Activated T-cell treated with anti-CD3 and anti-CD28 coated beads for 4 hours (primary cell): ENCODE data around the gene IMMP2L.

Source experiments
- DNase-seq: peaks from one replicate; pipeline ENCODE4 v3.0.0-alpha.2; 2020

Gene IMMP2L

DNA sequence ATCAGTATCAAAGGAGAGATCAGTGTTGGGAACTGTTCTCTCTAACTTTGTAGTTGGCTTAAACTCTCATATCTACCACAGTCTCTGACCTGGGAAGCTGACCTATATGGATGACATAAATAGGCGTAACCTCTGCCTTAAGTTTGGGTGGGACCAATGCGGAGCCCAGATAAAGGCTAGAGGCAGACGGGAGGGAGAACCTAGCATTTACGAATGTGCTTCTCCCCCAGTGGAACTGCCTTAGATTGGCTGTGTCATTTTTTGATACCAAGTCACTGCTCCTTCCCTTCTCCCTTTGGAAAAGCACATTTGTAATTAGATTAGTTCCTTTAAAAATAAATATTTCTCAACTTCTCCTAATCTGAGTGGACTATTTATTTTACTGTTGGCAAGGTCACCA lies 495.0 kb downstream of the IMMP2L start:
- no peak for DNase-seq

DNA sequence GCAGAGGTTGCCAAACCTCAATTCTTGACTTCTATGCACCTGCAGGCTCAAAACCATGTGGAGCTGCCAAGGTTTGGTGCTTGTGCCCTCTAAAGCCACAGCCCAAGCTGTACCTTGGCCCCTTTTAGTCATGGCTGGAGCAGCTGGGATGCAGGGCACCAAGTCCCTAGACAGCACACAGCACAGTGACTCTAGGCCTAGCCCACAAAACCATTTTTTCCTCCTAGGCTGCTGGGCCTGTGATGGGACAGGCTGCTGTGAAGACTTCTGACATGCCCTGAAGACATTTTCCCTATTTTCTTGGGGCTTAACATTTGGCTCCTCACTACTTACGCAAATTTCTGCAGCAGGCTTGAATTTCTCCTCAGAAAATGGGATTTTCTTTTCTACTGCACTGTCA lies 499.1 kb downstream of the IMMP2L start:
- DNase-seq: no peak

GRCh38 chr7:111059833-111060232 lies 502.5 kb downstream of the IMMP2L start:
- no peak for DNase-seq

DNA sequence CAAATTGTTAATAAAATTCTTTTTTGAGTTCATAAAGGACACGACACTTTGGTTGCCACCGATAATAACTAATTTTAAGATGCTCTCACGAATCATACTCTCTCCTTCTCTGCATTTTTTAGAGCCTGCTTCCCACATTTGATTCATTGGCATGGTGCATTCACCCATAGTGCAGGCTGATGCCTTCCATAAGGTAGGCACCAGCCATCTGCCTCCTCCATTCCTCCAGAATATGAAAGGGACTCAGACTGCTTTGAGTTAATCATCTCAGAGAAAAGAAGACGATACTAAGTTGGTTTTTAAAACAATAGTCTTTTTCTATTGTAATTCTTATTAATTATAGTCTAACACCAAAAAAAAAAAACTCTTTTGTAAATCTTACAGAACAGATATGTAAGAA lies 505.2 kb downstream of the IMMP2L start:
- no peak for DNase-seq

- no peak for DNase-seq
Measured at GRCh38 chr7:111056371-111056770, 505.9 kb downstream of the IMMP2L start.

- no peak for DNase-seq
Measured at GRCh38 chr7:111053035-111053434, 509.3 kb downstream of the IMMP2L start.

GRCh38 chr7:111051832-111052231 lies 510.5 kb downstream of the IMMP2L start:
- DNase-seq: no peak

DNA sequence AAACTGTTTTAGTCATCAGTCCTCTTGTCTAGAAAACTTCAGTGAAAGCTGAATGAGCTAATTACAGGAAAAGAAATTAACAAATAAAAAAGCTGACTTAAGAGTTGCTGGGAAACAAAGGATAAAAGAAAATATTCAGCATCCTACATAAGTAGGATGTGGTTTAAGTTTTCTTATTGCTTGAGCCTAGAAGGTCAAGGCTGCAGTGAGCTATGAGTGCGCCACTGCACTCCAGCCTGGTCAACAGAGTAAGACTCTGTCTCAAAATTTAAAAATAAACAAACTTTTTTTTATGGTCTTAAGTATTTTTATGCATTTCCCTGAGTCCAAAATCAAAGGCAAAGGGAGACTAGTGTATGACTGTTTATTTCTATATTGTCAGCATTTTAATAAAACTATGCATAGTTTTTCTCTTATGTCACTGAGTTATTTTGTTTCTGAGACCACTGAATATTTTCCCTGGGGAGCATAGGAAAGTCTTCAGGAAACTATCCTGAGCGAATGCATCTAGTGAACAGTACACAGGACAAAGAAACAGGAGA lies 511.3 kb downstream of the IMMP2L start:
- no peak for DNase-seq

- DNase-seq: no peak
Measured at GRCh38 chr7:111049971-111050680, 512.2 kb downstream of the IMMP2L start.

DNA sequence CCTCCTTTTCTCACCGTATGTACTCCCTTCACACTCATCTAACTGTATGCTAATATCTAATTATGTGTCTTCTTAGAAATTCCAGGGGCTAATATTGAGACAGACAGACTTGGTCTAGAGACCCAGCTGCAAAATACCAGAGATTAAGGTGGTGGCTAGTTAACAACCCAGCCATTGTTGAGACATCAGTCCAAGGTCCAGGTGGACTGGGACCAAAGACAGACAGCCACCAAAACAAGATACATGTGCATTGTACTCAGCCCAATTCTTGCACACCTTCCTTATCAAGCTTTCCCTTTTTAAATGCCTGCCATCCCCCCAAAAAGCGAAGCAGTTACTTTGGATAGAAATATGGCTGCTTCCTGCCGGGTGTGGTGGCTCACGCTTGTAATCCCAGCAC lies 514.7 kb downstream of the IMMP2L start:
- DNase-seq: no peak

GRCh38 chr7:111045449-111045848 lies 516.8 kb downstream of the IMMP2L start:
- DNase-seq: no peak

- no peak for DNase-seq
Measured at GRCh38 chr7:111043561-111043960, 518.7 kb downstream of the IMMP2L start.

GRCh38 chr7:111042842-111043241 lies 519.5 kb downstream of the IMMP2L start:
- DNase-seq: no peak

- no peak for DNase-seq
Measured at GRCh38 chr7:111041577-111041976, 520.7 kb downstream of the IMMP2L start.

GRCh38 chr7:111038185-111038584 lies 524.1 kb downstream of the IMMP2L start:
- no peak for DNase-seq

DNA sequence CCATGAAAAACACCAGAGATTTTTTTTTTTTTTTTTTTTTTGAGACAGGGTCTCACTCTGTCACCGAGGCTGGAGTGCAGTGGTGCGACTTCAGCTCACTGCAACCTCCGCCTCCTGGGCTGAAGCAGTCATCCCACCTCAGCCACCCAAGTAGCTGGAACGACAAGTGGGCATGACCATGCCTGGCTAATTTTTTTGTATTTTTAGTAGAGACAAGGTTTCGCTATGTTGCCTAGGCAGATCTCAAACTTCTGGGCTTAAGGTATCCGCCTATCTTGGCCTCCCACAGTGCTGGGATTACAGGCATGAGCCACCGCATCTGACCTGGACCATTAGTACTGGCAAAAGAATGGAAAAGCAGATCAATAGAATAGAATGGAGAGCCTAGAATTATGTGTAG lies 530.4 kb downstream of the IMMP2L start:
- DNase-seq: no peak

DNA sequence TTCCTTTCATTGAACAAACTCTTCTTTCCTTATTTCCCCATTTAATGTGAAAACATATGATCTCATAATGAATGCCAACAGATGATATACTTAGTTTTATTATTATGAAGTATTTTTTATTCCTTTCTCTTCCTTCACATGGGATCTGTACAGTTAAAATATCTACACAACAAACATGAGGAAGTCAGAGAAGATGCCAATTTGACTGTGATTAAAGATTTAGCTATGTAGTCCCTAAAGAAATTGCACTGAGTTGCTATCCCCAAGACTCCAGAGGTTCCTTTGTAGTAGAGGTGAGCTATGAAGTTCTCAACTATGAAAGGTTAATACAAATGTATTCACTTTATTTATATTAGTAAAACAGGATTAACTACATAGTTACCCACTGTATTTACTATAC lies 532.0 kb downstream of the IMMP2L start:
- DNase-seq: no peak

DNA sequence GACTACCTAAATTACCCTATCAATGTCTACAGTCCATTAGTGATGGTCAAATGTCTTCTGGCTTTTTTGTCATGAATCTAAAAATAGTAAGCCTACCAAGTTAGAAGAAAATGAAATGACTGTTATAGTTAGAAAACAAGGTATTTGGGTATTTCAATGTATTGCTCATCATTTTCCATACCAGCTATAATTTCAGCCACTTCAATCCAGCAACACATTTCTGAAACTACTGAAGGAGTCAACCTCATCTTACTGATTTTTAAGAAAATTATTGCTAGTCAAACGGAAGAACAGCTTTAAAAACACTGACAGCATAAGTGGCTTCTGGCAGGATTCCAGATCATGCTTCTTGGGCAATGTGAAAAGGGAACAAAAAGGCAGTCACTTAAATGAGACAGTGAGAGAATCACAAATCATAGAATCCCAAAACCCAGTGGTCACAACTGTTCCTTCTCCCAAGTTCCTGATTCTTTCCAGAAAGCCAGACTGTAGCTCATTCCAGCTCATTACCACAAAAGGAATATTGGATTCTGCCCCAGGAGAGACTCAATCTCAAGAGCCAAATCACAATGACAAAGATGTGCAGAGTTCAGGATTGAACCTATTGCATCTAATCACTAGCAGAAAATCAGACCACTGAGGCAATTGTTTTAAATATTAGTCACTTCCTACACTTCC lies 532.6 kb downstream of the IMMP2L start:
- DNase-seq: peak; percentile 36

GRCh38 chr7:111029141-111029572 lies 533.1 kb downstream of the IMMP2L start:
- no peak for DNase-seq

DNA sequence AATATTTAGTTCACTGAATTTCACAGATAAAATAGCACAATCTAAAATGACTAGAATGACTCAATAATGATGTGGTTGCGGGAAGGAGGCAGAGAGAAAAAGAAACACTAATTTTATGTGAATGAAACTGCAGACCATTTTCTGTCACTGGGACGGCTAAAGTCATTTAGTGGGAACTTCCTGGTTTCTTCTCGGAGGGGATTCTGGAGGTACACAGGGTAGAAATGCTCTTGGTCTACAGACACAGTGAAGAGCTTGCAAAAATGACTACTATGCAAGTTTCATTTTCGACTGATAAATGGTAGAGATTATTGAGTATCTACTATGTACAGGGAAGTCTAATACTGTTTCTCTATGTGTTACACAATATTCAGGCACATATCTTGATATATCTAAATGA lies 534.9 kb downstream of the IMMP2L start:
- no peak for DNase-seq

GRCh38 chr7:111026806-111027205 lies 535.5 kb downstream of the IMMP2L start:
- no peak for DNase-seq

- DNase-seq: no peak
Measured at GRCh38 chr7:111026343-111026742, 535.9 kb downstream of the IMMP2L start.

- DNase-seq: no peak
Measured at GRCh38 chr7:111025006-111025405, 537.3 kb downstream of the IMMP2L start.

- no peak for DNase-seq
Measured at GRCh38 chr7:111018960-111019736, 543.1 kb downstream of the IMMP2L start.
